Skin of body (tissue), 2 donors: ENCODE measurements around the gene CASKIN2. TPM values are rescaled to one million over a fixed set of nuclear protein-coding genes. Genes with fewer than 3 reads are reported as not detected.
"Not testable (repeated sequence)": the region's sequence is repeated elsewhere in the genome, so short reads cannot be mapped to it uniquely, and the experiment has no call there.

ENCODE experiments used
- DNase-seq: peaks from one replicate; lab custom pipeline; 2025; lab: John Stamatoyannopoulos, UW
- total RNA-seq: library from RNA; depleted of rRNA; stranded (reverse); fragments of >200 nt; gene quantifications from one replicate; pipeline ENCODE4 v1.2.3, GENCODE V29; 2014

Gene CASKIN2
- total RNA-seq, 1 donor from 2014 or later, result 7.1 TPM

DNA sequence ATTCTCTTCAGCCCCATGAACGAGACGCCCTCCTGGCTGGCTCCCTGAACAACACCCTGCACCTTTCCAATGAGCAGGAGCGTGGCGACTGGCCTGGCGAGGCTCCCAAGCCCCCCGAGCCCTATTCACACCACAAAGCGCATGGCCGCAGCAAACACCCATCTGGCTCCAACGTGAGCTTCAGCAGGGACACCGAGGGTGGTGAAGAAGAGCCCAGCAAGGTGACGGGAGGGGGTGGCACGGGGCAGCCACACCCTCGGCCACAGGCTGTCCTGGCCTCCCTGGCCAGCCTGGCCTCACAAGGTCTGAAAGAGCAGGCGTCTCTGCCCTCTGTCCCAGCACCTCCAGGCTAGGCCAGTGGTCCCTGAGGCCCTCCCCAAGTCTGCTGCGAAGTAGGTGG, 23.7 kb downstream of the CASKIN2 start:
- DNase-seq, result no peak

- no peak for DNase-seq
Measured at GRCh38 chr17:75490953-75491649, 24.2 kb downstream of the CASKIN2 start.

GRCh38 chr17:75490173-75490743, 25.1 kb downstream of the CASKIN2 start:
- no peak for DNase-seq

DNA sequence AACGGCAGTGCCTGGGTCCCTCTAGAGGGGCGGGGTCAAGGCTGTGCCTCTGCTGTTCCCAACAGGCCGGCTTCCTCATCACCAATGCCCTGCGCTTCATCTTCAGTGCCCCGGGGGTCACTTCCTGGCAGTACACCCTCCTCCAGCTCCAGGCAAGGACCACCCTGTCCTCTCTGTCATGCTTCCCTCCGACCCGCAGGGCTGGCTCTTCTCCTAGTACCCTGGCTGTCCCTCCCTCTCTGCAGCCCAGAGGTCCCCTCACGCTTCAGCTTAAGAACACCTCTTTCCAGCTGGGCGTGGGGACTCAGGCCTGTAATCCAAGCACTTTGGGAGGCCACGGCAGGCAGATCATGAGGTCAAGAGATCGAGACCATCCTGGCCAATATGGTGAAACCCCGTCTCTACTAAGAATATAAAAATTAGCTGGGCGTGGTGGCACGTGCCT, 25.8 kb downstream of the CASKIN2 start:
- no peak for DNase-seq

DNA sequence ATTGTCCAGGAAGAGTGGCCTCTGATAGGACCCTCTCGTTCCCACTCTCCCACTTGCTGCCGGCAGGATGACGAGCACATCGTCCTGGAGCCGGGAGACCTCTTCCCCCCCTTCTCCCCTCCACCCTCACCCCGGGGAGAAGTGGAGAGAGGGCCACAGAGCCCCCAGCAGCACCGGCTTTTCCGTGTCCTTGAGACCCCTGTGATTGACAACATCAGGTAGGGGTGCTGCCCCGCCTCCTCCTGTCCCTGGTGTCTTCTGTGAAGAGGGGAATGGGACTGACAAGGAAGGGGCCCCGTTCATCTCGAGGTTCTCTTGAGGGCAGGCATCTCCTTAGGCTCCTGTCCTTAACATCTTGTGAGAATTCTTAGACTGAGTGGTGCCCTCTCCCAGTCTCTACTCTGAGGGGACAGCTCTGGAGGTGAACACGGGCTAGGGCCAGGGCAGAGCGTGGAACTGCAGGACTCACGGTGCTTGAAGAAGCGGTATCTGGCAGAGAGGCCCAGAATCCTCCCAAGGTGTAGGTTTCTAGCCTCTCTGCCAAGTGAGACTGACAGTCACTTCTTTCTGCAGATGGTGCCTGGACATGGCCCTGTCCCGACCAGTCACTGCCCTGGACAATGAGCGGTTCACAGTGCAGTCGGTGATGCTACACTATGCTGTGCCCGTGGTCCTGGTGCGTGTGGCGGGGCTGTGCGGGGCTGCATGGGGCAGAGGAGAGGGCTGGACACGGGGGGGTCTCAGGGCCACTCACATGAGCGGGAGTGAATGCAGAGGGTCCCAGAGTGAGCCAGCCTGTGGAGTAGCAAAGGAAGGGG, 26.4 kb downstream of the CASKIN2 start:
- DNase-seq, result no peak

GRCh38 chr17:75487351-75488070, 27.8 kb downstream of the CASKIN2 start:
- DNase-seq, result no peak

- DNase-seq, result no peak
Measured at GRCh38 chr17:75486951-75487350, 28.4 kb downstream of the CASKIN2 start.

GRCh38 chr17:75486151-75486550, 29.2 kb downstream of the CASKIN2 start:
- DNase-seq, result no peak

- no peak for DNase-seq
Measured at GRCh38 chr17:75485688-75486087, 29.6 kb downstream of the CASKIN2 start.

GRCh38 chr17:75482098-75482942, 33.0 kb downstream of the CASKIN2 start:
- DNase-seq, result no peak

DNA sequence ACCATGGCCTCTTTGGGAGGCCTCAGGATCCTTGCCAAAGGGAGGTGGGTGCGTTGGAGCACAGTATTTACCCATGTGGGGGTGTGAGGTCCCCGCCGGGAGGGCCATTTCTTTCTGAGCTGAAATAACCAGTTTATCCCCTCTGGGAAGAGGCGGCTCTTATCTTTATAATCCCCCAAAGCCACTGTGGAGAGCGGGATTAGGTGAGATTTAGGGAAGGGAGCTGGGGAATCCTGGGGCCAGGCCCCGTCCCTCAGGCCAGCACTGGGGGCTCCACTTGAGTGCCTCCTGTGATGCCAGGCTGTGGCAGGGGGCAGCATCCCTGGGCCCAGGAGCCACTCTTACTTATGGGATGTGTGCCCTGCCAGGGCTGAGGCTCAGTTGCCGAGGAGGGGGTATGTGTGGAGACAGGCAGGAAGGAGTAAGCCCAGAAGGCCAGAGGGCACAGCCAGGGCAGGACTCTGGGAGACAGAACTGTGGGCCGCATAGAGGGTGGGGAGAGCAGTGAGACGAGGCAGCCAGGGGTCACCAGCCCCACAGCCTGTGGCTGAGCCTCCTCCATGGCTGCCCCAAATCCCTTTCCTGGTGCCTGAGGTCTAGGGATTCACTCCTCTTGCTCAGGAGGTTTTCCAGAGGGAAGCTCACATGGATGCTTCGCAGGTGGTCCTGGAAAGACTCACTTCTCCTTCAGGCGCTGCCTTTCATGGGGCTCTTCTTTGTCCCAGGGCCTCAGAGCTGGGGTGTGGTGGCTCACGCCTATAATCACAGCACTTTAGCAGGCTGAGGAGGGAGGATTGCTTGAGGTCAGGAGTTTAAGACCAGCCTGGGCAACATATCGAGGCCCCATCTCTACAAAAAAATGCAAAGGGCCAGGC, 33.9 kb downstream of the CASKIN2 start:
- no peak for DNase-seq

- DNase-seq, result no peak
Measured at GRCh38 chr17:75480281-75480680, 35.1 kb downstream of the CASKIN2 start.

GRCh38 chr17:75478508-75478907, 36.8 kb downstream of the CASKIN2 start:
- no peak for DNase-seq

- DNase-seq, result not testable (repeated sequence)
Measured at GRCh38 chr17:75477490-75477862, 37.9 kb downstream of the CASKIN2 start.

GRCh38 chr17:75476752-75477489, 38.4 kb downstream of the CASKIN2 start:
- no peak for DNase-seq

DNA sequence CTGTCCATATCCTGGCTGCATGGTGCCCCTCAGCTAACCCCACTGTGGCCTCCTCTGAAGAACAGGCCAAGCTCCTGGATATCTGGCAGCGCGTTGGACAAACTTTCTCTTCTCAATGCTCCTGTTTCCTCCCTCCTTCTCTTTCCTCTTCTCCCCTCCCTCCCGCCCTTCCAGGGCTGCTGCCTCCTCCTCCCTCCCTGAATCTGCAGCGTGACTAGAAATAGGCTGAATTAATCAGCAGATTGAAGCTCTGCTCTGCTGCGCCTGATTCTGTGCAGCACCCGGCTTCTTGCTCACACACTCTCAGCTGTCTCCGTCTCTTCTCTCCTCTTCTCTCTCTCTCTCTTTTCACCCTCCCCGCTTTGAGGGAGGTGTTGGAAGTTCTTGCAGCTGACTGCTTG, 39.1 kb downstream of the CASKIN2 start:
- DNase-seq, result no peak

- DNase-seq, result peak; percentile 43
Measured at GRCh38 chr17:75475851-75476250, 39.5 kb downstream of the CASKIN2 start.

GRCh38 chr17:75475144-75475835, 40.0 kb downstream of the CASKIN2 start:
- no peak for DNase-seq

DNA sequence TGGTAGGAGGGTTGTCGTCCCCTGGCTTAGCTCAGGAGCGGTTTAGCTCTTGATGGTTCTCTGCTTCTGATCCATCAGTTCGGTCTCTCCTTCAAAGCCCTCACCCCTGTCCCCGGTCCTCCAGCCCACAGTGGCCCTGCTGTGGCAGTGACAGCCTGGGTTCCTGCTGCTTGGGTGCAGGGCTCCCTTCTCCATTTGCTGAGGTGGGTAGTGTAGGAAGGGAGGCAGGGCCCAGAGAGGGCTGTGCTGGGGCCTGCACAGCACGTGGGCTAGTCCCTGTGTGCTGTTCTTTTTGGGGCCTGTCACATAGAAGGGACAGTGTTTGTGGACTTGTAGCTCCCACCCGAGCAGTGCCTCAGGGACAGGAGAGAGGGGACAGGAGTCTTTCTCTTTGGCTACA, 40.6 kb downstream of the CASKIN2 start:
- DNase-seq, result no peak
